ENCODE measurements around the gene RNF31. TPM values are rescaled to one million over a fixed set of nuclear protein-coding genes. Genes with fewer than 3 reads are reported as not detected.

Gene RNF31
- total and polyA plus RNA-seq, 2 of the 13 experiments (the other 11 are each of a cell fraction or from before 2014, with no cell fraction given), result 48.2 to 86.8 TPM

DNA sequence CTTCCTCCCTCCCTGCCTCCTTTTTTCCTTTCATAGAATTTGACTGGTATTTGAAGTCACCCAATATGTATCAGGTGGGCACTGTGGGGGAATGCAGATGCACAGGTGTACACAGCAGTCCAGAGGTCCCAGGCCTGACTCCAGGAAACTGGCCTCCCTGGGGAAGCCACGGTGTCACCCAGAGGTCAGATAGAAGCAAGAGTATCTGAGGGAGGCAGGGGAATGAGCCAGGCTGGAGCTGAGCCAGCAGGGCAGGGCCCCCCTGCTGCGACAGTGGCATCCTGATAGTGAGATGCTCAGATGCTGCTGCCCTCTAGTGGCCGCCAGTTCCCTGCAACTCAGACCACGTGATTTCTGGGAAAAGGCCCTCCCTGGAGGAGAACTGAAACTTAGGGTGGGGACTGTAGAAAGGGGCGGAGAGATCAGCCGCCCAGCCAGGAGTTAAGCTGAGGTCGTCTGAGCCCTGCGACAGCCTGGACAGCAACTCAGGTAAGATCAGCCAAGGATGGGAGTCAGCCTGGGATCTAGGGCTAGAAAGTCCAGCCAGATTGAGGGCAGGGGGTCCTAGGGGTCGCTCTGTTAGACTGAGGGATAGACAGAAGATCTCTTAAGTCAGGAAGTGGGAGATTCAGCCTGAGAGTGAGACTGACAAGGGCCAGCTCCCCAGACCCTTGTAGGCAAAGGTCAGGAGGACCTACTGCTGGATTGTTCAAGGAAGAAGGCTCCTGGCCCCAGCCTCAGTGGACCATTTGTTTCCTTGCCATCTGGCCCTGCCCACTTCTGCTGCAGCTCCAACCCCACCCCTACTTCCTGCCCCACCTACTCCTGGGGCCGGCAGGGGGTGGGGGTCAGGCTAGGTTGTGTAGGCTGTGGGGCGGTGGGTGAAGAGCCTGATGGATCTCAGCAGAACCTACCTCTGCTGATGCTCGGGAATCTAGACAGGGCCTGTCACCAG, 13.8 kb downstream of the RNF31 start, which contains the start of gene IRF9 (continued):
- TF ChIP-seq, protein P1, sequence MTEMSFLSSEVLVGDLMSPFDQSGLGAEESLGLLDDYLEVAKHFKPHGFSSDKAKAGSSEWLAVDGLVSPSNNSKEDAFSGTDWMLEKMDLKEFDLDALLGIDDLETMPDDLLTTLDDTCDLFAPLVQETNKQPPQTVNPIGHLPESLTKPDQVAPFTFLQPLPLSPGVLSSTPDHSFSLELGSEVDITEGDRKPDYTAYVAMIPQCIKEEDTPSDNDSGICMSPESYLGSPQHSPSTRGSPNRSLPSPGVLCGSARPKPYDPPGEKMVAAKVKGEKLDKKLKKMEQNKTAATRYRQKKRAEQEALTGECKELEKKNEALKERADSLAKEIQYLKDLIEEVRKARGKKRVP (CRISPR knock-in tag; IDR thresholded peaks at IDR 0.05), result peak in 1 of 2 experiments; percentile 93; a peak in 2 of 4 replicates
- TF ChIP-seq ZNF432 (CRISPR knock-in tag; IDR thresholded peaks at IDR 0.05; ENCODE audit: borderline replicate concordance), result no peak
- TF ChIP-seq SMARCE1 (IDR thresholded peaks at IDR 0.05; ENCODE audit: borderline replicate concordance), result no peak
- no peak for TF ChIP-seq ZNF775 (CRISPR knock-in tag; IDR thresholded peaks at IDR 0.05; ENCODE audit: borderline replicate concordance)
- no peak for TF ChIP-seq MTA3 (CRISPR knock-in tag; IDR thresholded peaks at IDR 0.05)
- TF ChIP-seq ZBTB3 (CRISPR knock-in tag; IDR thresholded peaks at IDR 0.05; ENCODE audit: borderline replicate concordance, low read depth), result no peak; the same call in 1 of the 2 replicates
- TF ChIP-seq SRY (CRISPR knock-in tag; IDR thresholded peaks at IDR 0.05), result peak; percentile 95
- TF ChIP-seq NFE2 (CRISPR knock-in tag; IDR thresholded peaks at IDR 0.05), result no peak
- TF ChIP-seq ZNF530 (CRISPR knock-in tag; IDR thresholded peaks at IDR 0.05; ENCODE audit: low read depth), result no peak
- TF ChIP-seq TAF15 (IDR thresholded peaks at IDR 0.05; ENCODE audit: low read depth, low read length, poor library complexity, severe bottlenecking), result peak; percentile 97
- TF ChIP-seq PLRG1 (conservative IDR thresholded peaks at IDR 0.05), result no peak
- TF ChIP-seq KLF11 (CRISPR knock-in tag; IDR thresholded peaks at IDR 0.05), result peak; percentile 99; the same call in 1 of the 2 replicates
- TF ChIP-seq ZNF264 (CRISPR knock-in tag; IDR thresholded peaks at IDR 0.05), result peak; percentile 96
- peak; percentile 68 for TF ChIP-seq TBL1XR1 (IDR thresholded peaks at IDR 0.05; ENCODE audit: borderline replicate concordance, low read length, partially characterized antibody)
- no peak for TF ChIP-seq RARG (CRISPR knock-in tag; IDR thresholded peaks at IDR 0.05; ENCODE audit: low read depth)
- peak; percentile 58; the same call in 1 of the 2 replicates for TF ChIP-seq KDM5A (IDR thresholded peaks at IDR 0.05; ENCODE audit: borderline replicate concordance, low read length)
- TF ChIP-seq IRF2 (CRISPR knock-in tag; IDR thresholded peaks at IDR 0.05), result peak; percentile 100
- TF ChIP-seq DR1 (CRISPR knock-in tag; IDR thresholded peaks at IDR 0.05), result no peak; the same call in 1 of the 2 replicates
- no peak for TF ChIP-seq FOXA1 (IDR thresholded peaks at IDR 0.05)
- TF ChIP-seq FOXA1 (CRISPR knock-in tag; IDR thresholded peaks at IDR 0.05), result peak; percentile 81
- peak; percentile 90 for TF ChIP-seq KMT2A (CRISPR knock-in tag; IDR thresholded peaks at IDR 0.05)
- TF ChIP-seq, protein P2, sequence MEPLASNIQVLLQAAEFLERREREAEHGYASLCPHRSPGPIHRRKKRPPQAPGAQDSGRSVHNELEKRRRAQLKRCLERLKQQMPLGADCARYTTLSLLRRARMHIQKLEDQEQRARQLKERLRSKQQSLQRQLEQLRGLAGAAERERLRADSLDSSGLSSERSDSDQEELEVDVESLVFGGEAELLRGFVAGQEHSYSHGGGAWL (CRISPR knock-in tag; IDR thresholded peaks at IDR 0.05), result peak; percentile 98
- TF ChIP-seq, protein P3, sequence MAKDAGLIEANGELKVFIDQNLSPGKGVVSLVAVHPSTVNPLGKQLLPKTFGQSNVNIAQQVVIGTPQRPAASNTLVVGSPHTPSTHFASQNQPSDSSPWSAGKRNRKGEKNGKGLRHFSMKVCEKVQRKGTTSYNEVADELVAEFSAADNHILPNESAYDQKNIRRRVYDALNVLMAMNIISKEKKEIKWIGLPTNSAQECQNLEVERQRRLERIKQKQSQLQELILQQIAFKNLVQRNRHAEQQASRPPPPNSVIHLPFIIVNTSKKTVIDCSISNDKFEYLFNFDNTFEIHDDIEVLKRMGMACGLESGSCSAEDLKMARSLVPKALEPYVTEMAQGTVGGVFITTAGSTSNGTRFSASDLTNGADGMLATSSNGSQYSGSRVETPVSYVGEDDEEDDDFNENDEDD (CRISPR knock-in tag; IDR thresholded peaks at IDR 0.05; ENCODE audit: borderline replicate concordance), result peak; percentile 85; the same call in 1 of the 2 replicates
- TF ChIP-seq NONO (IDR thresholded peaks at IDR 0.05), result no peak
- TF ChIP-seq NONO (CRISPR knock-in tag; conservative IDR thresholded peaks at IDR 0.05), result peak; percentile 100
- peak; percentile 70; the same call in 1 of the 2 replicates for TF ChIP-seq ZNF12 (CRISPR knock-in tag; IDR thresholded peaks at IDR 0.05)
- no peak for TF ChIP-seq ZNF282 (IDR thresholded peaks at IDR 0.05; ENCODE audit: partially characterized antibody)
- TF ChIP-seq ZNF772 (CRISPR knock-in tag; IDR thresholded peaks at IDR 0.05), result peak; percentile 99
- TF ChIP-seq PHF20 (CRISPR knock-in tag; IDR thresholded peaks at IDR 0.05), result peak; percentile 84
- no peak; the same call in 1 of the 2 replicates for TF ChIP-seq ZNF616 (CRISPR knock-in tag; IDR thresholded peaks at IDR 0.05; ENCODE audit: low read depth)

All from HepG2 (cell line).